ENCODE results near the gene EMX2.
"Not testable (repeated sequence)": the region's sequence is repeated elsewhere in the genome, so short reads cannot be mapped to it uniquely, and the experiment has no call there.

EMX2 gene

DNA sequence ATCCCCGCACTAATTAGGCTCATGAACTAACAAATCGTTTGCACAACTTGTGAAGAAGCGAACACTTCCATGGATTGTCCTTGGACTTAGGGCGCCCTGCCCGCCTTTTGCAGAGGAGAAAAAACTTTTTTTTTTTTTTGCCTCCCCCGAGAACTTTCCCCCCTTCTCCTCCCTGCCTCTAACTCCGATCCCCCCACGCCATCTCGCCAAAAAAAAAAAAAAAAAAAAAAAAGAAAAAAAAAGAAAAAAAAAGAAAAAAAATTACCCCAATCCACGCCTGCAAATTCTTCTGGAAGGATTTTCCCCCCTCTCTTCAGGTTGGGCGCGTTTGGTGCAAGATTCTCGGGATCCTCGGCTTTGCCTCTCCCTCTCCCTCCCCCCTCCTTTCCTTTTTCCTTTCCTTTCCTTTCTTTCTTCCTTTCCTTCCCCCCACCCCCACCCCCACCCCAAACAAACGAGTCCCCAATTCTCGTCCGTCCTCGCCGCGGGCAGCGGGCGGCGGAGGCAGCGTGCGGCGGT, at the start of gene EMX2:
Gene EMX2 (plus strand): TSS at position 41 of the 519 bp plus-strand sequence. CDS start 522 bp downstream, outside the sequence.
- no peak for DNase-seq

DNA sequence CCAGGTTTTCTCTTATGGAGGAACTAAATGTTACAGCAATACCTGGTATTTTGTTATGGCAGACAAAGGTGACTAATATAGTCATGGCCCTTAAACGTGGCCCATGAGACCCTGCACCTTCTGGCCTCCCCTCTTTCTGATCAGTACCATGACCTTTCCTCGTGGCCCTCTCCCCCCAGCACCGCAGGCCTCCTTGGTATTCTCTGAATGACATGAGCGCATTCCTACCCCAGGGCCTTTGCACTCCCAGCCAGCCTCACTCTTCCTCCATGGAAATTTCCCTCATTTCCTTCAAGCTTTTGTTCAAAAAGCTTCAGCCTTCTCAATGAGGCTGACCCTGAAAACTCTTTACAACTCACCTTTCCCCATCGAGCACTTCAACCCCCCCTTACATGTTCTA, 46.5 kb upstream of the EMX2 start:
- no peak for DNase-seq

DNA sequence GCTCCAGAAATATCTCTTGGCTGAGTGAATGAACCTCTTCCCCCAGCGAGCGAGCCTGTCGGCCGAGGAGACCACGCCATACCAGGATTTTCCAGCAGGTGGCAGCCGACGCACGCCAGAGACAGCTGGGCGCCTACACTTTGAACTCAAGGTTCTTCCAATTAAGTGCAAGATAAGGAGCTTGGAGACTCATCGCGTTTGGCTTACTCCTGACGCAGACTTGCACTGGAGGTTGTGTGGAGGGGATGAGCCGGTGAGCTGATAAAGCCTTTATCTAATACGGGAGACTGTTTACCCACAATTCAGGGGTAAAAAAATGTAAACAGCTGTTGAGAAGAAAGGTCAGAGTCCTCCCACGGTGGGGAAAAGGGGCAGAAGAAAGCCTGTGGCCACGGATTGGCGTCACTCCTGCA, 45.9 kb upstream of the EMX2 start:
- DNase-seq: peak; percentile 95

DNA sequence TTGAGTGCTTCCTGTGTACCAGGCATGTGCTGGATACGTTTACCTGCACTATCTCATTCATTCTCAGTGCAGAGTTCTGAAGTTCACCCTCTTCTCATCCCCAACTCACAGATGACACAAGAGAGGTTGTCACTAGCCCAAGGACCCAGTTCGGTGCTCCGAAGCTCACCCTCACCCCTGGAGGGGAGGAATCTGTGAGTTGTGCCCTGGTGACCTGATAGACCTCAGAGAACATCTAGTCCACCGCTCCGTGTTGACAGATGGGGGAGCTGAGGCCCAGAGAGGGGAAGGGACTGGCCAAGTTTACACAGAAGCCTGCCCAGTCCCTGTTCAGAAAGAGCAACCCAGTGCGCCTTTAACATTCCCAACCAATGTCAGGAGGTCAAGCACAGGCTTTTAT, 44.8 kb upstream of the EMX2 start:
- DNase-seq: no peak

DNA sequence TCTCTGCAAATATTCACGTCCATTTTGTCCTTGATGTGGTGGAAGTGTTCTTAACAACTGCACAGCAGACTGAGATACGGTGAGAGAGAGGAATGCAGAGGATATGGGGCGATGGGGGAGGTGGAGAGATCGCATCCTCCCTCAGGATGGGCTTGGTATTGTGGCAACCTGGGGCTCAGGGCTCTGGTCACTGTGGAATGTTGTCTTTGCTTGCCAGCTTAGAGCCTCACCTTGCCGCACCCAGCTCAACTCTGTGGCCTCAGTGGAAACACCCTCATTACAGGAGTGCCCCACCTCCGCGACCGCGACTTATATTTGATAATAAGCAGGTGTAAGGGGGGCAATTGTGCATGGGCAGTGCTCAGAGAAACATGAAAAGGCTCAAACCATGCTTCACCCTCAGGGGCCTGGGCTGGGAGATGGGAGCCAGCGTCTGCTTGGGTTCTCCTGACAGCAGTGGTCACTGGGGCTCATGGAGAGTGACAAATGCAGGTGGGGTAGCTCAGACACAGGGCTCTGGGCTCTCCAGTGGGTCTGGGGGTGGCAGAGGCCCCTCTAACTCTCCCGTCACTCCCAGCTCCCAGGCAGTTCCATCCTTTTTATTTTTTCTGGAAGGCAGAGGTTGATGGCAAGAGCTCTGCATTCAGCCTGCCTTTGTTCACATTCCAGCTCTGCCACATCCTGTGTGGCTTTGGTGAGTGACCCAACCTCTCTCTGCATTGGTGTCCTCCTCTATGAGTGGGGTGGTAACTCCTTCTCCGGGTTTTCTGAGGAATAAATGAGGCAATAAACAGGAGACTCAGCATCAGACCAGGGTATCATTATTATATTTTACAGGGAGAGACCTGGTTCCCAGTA, 43.1 kb upstream of the EMX2 start:
- DNase-seq: no peak

DNA sequence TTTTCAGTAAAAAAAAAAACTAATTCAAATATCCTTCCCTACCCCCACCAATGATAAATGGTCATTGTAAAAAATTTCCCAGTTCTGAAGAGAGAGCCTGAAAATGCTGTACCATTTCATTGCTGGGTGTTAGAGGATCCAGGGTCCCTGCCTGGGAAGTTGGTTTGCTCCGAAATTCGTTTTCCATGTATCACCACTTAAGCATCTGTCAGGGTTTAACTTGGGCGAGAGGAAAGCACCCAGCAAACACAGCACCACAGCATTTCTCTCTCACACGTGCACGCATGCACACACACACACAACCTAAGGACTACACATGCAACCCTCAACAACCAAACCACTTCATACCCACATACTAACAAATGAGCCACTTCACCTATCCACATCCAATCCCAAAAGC, 42.1 kb upstream of the EMX2 start:
- DNase-seq: no peak

DNA sequence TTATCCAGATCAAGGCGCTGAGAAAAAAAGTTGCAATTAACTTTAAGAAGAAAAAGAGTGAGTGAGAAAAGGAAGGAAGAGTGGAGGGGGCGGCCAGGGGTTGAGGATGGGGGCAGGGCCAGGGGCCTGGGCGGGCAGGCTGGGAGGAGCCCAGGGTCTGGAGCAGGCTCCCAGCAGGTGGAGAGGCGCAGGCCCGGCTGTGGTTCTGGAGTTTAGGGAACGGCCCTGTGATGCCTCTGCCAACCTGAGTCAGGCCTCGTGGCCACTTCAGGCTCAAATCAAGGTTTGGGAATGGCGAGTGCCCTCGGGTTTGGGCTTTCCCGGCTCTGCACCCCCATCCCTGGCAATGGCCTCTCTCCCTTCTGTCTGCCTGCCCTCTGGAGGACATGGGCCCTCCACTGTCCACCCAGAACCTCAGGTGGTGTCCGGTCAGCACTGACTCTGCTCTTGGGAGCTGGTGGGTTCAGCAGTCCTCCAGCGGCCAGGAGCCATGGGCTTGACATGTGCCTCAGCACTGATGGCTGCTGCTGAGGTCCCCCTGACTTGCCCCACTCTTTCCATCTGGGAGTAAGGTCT, 41.0 kb upstream of the EMX2 start:
- DNase-seq: no peak

DNA sequence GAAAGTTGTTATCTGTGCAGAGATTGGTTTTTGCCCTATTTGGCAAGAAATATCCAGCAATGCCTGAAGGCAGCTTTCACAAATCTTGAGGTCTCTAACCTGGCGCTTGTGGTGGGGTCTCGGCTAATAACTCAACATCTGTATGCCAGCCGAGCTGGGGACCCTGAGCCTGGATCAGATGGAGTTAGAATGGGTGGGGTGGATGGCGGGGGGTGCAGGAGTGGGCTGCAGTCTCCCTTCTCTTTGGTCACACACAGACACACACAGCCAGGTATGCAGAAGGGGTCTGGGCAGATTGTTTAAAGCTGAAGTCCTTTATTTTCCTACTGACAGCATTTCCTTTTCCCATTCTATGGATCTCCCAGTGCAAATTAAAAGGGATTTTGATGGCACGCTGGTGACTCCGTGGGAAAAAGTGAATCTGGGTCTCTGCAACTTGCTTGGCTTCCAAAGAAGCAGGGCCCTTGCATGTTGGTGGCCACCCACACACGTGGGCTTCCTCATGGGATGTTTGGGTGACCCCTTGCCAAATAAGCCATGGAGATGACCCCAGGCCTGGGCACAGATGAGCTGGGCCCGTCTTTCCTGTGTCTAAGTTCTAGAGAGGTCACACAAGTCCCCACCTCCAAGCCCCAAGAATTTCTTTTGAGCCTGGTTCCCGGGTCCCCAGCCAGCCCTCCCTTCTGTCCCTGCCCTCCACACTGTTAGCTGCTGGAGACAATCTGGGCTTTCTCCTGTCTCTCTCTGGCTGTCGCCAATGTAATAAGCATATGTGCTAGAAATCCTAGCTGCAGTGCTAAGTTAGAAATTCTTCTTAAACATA, 39.9 kb upstream of the EMX2 start:
- no peak for DNase-seq

DNA sequence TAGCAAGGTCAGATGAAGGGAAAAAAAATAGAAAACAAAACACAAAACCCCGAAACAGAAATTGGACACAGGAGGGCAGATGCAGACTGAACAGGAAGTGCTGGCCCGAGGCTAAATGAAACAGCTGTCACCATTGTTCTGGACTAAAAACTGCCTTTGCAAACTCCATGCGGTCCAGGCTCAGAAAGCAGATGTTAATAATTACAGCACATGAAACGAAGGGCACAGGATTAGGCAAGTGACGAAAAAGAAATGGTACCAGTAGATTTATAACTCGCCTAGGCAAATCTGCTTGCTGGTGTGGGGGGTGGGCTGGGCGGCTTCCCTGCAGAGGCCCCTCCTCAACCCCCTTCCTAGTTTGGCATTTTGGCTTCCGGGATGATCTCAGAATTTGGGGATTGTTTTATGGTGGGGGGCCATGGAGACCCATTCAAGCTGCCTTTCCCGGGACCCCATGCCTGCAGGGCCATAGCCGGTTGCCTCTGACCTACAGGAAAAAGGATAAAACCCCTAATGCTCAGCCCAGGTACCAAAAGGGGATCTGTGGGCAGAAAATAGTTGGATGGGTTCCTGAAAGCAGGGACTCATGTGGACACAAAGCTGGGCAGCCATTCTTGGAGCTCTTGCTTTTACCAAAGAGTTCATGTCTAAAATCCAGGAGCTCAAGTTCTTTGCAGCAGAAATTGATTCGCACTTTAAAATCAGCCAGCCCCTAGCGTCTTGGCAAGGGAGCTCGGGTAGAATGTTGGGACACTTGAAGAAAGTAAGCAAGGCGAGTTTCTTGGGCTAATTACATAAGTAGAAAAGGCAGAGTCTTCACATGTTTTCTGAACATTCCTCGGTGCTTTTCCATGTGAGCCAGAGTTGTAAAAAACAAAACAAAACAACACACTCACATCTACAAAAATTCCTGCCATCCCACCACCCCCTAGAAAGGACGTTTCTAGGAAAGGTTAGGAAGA, 39.0 kb upstream of the EMX2 start:
- DNase-seq: peak; percentile 88

DNA sequence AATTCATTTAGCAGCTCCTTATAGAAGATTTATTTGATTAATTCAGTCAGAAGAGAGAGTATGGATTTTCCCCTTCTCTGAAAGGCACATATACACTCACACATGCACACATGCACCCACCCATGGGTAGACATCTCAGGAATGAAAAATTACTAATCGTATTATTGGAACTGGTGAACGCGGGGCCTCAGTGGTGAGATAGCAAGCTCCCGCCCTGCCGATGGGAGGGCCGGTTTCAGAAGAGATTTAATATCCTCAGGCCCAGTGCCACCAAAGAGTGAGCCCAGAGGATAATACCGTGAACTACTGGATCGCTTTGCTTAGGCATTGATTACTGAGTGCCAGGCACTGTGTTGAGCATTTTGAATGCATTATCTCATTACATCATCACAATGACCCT, 38.0 kb upstream of the EMX2 start:
- no peak for DNase-seq

DNA sequence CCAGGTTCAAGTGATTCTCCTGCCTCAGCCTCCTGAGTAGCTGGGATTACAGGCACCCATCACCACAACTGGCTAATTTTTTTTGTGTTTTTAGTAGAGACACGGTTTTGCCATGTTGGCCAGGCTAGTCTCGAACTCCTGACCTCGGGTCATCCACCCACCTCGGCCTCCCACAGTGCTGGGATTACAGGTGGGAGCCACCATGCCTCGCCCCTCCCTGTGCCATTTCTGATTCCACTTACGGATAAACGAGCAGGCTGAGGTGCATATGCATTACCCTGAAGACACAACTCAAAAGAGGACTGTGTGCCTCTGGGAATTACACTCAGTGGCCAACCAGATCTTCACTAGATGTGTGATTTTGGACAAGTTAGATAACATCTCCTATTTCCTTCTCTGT, 35.5 kb upstream of the EMX2 start:
- not testable (repeated sequence) for DNase-seq

DNA sequence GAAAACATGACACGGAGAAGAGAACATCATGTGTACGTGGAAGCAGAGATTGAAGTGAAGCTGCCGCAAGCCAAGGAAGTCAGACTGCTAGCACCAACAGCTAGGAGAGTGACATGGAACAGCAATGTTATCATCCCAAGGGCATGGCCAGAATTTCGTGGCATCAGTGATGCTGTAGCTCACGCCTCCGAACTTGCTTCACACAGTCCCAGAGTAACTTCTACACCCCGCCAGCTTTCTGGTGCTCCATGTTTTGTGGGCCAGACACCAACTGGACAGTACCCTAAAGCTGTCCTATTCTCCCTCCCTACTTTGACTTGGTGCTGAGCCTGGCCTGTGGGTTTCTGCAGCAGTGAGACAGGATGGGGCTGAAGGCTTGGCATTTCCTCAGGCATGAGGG, 33.0 kb upstream of the EMX2 start:
- no peak for DNase-seq

DNA sequence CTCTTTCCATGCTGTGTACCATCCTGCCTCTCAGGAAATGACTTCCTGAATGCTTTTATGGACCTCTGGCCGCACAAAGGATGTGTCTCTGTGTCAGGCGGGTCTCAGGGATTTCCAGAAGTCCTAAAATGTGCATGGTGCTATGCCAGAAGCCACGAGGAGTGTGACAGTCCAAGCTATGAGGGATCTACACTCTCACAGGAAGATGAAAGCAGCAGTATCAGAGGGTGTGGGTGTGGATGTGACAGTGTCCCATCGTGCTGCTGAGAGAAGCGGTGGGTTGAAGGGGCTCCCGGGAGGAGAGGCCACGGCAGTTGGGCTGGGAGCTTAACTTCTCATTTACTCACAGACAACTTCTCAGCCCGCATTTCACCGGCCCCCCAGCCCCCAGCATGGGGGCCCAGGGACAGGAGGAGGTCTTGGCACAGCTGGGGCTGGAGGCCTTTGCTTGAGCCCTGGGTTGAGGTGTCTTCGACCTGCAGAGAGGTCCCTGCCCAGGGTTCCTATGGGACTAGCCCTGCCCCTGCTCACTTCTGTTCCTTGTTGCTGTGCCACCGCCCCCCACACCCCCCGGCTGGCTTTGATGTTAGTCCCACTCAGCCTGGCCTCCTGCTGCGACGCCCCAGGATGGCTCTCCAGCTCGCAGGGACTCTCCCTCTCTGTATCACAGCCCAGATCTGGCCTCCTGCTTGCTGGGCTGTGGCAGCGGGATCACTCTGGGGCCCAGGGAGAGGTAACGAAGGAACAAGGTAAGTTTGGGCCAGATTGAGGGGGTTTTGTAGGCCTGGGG, 30.8 kb upstream of the EMX2 start:
- no peak for DNase-seq

DNA sequence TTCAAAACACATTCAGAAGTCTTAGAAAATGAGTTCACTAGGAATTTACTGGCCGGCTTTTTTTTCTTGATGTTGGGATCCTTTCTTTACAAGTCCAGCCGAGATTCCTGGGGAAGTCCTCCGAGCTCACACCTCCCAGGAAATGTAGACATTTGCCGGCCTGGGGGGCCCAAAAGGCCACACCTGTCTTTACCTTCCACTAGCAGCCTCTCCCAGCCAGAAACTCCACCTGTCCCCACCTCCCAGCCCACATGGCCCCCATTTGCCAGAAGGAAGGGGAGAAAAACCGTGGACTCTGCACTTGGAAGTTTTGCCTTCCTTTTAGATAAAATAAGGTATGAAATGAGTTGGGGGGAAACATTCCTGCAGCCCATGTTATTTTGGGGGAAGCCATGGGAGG, 27.6 kb upstream of the EMX2 start:
- no peak for DNase-seq

DNA sequence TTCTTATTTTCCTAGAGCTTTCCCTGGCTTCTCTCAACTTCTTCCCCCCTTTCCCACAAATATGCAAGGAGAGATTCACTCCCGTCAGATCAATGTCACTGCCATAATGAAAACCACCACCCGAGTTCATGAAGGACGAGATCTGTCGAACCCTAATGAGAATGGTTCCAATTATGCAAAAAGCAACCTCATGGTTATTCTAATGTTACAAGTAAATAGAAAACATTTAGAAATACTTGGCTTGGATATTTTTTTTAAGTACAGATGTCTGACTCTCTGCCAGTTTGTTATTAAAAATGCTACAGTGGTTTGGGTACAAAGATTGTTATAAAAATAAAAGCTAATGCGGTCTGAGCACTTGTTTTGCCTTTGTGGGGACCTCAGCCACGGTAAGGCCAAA, 25.9 kb upstream of the EMX2 start:
- DNase-seq: no peak

DNA sequence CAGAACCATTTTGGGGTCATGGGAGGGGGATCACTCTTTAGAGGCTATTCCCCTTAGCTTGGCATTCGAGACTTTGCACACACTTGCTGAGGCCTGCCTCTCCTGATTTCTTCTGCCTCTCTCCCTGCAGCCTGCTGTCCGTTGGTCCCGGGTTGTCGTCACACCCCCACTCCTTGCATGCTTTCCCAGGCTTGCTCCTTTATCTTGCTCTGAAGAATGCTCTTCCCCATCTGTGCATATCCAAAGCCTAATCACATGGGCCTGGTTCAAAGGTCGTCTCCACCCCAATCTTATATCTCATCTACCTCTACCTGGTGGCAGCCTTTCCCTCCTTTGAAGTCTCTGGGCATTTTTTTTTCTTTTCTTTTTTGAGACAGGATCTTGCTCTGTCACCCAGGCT, 24.3 kb upstream of the EMX2 start:
- no peak for DNase-seq

DNA sequence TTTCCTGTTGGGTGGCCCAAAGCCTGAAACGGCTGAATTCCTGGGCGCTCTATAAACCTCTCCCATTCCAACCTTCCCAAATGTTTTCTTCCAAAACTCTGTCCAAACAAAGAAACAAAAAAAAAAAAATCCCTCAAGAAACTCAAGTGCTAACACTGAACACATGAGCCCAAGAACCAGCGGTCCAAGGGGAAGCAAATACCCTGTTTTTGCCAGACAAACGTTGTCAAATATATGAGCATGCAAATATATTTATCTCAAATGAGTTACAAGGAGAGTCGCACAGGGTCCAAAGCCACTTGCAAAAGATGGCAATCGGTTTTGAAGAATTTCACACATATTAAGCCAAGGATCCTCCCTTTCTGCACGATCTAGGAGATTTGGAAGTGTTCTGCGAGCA, 23.3 kb upstream of the EMX2 start:
- no peak for DNase-seq

DNA sequence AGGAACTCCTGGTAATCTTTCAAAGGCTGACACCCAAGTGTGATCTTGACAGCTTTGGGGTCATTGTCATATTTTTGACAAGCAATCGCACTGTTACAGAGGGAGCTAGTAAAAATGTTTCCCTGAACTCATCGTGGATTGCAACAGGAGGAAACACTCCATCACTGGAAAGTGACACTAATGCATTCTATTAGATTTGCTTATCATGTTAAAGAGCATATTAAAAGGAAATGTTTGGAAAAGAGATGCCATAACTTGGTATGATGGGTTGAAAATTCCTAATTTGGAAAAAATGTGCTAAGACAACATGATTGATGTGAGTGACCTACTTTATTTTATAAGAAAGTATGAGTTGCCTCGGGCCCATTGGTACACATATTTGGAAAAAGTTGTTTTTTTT, 22.7 kb upstream of the EMX2 start:
- DNase-seq: no peak

DNA sequence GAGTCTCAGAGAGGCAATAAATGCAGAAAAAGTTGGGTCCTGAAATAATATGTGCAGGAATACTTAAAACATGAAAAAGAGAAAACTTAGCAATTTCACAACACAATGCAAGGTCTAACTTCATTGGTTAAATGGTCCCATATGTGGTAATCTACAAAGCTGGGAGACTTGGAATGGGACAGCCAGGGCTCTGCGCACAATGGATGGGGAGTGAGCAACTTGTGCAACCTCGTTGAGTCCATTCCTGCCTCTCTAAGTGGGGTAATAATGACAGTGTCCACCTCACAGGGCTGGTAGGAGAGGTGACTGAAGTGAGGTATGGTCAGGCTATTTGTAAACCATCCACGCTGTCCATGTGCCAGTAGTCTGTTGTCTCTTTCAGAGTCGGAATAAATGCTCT, 11.8 kb upstream of the EMX2 start:
- no peak for DNase-seq

DNA sequence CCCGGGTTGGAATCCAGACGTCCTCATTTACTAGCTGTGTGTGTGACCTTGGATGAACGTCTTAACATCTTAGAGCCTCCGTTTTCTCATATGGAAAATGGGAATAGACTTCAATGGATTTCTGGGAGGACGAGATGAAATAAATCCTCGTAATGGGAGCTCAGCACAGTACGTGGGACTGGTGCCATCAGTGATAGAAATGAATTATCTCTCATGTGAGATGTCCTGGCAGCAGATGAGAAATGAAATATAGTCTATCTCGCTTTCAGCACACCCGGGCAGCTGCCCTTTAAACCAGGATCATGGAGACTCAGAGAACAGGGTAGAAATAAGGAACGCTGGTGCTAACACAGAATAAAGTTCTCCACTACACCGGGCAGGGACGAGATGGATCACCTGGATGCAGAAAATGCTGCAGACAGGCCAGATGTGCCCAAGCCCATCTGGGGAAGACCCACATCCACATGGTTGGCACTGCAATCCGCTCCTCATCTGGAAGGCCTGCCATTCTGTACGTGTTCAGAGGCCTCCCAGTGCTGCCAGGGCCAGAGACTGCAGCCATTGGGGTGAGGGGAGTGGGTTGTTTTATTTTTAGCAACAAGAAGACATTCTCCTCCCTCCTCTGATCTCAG, 11.1 kb upstream of the EMX2 start:
- peak; percentile 6 for DNase-seq

DNA sequence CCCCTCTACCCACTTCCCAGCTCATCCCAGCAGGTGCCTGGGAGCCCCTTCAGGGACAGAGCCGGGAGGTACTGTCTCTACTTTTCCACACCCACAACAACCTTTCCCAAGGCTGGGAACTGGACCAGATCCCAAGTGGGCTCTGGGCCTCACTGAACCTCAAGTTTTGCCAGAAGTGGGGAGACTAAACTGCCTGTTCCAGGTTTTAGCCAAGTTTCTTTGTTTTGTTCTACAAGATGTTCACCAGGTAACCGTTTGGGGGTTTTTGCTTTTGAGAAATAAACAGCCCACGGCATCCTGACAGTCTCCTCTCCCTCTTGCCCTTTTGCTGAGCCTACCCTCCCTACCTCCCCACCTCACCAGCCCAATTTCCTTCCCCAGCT, 10.6 kb upstream of the EMX2 start:
- DNase-seq: no peak
